ENCODE results near the gene PLA2G4A. TPM values are rescaled to one million over a fixed set of nuclear protein-coding genes. Genes with fewer than 3 reads are reported as not detected.

The PLA2G4A gene
- total and polyA plus RNA-seq, 2 donors (not counting 1 experiment from before 2014, with no cell fraction given) = 0.15 TPM; not detected in 1

DNA sequence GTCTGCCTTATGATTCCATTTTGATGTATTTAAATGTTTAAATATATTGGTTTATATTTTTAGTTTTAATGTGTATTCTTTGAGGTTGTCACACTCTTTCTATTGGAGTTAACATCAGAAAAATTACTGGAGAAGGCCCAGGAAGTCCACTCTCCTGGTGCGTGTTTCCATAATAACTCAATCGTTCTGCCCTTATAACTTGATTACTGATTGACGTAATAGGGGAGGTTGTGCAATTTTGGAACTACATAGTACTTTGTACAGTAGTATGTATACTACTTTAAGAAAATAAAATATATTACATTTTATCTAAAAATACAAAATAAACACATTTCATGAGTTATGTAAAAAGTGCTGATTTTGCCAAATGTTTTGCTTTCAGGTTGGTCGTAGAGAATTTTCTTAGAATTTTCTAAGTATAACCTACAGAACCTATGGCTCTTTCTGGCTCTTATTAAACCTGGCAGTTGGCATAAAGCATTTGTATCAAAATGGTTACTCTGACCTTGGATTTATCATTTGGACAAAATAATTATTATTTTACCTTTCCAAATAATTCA lies 5.7 kb downstream of the PLA2G4A start:
- Mint-ChIP-seq H3K27me3 (no peaks in the 10 kb centered on the region), H3K27ac (no peak overlapping the region), H3K9me3 (ENCODE audit: insufficient read depth) (no peaks in the 10 kb centered on the region), H3K4me3 (no peak overlapping the region), H3K4me1 (peaks cover 2% of the 10 kb centered on the region)
- intact Hi-C loops (cut with micrococcal nuclease) = no loop called here
- DNase-seq = no peak
- H3K79me2 ChIP-seq (ENCODE audit: control insufficient read depth, insufficient read depth, low read length) = no peaks in the 10 kb centered on the region
- no peaks in the 10 kb centered on the region for H4K20me1 ChIP-seq (ENCODE audit: control insufficient read depth, insufficient read depth, low read length, poor library complexity, severe bottlenecking)
- H3K9ac ChIP-seq (ENCODE audit: low read length) = no peak overlapping the region
- ATAC-seq (ENCODE audit: low read depth) = no peak
- no peak overlapping the region for H2AFZ ChIP-seq (ENCODE audit: insufficient read depth, low read depth, low read length, poor library complexity, severe bottlenecking)
- ChIA-PET POLR2A (no interaction called here), CTCF (no interaction called here)
- WGBS (ENCODE audit: insufficient coverage) = no CpG with 5 or more reads among the region's 4 CpGs
- no peak overlapping the region for H3K27ac ChIP-seq (ENCODE audit: low read length in 2 of 2)
- H3K9me3 ChIP-seq (ENCODE audit: control extremely low read depth in 1 of 3, control insufficient read depth in 2 of 3, insufficient read depth in 1 of 3, low read length in 2 of 3) = no peaks in the 10 kb centered on the region
- TF ChIP-seq EZH2 (IDR thresholded peaks at IDR 0.05; ENCODE audit: borderline replicate concordance, insufficient read depth, low read depth, low read length, poor library complexity, severe bottlenecking) = no peak
- TF ChIP-seq, protein P1, sequence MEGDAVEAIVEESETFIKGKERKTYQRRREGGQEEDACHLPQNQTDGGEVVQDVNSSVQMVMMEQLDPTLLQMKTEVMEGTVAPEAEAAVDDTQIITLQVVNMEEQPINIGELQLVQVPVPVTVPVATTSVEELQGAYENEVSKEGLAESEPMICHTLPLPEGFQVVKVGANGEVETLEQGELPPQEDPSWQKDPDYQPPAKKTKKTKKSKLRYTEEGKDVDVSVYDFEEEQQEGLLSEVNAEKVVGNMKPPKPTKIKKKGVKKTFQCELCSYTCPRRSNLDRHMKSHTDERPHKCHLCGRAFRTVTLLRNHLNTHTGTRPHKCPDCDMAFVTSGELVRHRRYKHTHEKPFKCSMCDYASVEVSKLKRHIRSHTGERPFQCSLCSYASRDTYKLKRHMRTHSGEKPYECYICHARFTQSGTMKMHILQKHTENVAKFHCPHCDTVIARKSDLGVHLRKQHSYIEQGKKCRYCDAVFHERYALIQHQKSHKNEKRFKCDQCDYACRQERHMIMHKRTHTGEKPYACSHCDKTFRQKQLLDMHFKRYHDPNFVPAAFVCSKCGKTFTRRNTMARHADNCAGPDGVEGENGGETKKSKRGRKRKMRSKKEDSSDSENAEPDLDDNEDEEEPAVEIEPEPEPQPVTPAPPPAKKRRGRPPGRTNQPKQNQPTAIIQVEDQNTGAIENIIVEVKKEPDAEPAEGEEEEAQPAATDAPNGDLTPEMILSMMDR (IDR thresholded peaks at IDR 0.05) = no peak
- H3K4me1 ChIP-seq (ENCODE audit: control insufficient read depth in 2 of 2, insufficient read depth in 2 of 2, low read length in 2 of 2) = peaks cover under 1 to 3% of the 10 kb centered on the region in 2 donors
- no peak overlapping the region for H3K4me3 ChIP-seq (ENCODE audit: control extremely low read depth in 1 of 5, extremely low read depth in 1 of 5, insufficient read depth in 1 of 5, low read depth in 2 of 5, low read length in 4 of 5)
- peaks cover 0 to 3% (median under 1%) of the 10 kb centered on the region in 4 experiments for H3K27me3 ChIP-seq (replicated peaks in 1 of 4; ENCODE audit: control extremely low read depth in 1 of 4, control insufficient read depth in 3 of 4, insufficient read depth in 4 of 4, low read length in 3 of 4)
- H3K4me2 ChIP-seq (replicated peaks; ENCODE audit: low read depth, low read length, poor library complexity, severe bottlenecking) = no peak overlapping the region
- no peaks in the 10 kb centered on the region for H3K36me3 ChIP-seq (replicated peaks in 1 of 2; ENCODE audit: control extremely low read depth in 1 of 2, control insufficient read depth in 1 of 2, extremely low read depth in 1 of 2, insufficient read depth in 2 of 2, low read length in 1 of 2)

DNA sequence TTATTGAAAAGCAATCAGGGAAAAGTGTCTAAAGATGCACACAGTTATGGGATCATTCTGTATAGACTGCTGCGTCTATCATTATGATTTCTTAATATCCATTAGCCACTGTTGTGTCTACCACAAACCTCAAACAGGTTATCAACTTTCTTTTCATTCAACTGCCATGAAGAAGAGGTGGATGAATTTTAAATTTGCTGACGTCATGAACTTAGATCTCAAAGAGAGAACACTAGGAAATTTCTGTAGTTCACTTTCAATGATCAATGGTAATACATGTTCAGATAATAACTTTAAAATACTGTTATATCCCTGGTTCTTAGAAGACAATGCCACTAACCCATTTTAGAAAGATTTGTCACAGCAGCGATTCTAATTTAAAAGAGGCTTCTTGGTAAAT lies 6.7 kb downstream of the PLA2G4A start:
- no CpG with 5 or more reads among the region's 3 CpGs for whole genome bisulfite sequencing (ENCODE audit: insufficient coverage)
- no peaks in the 10 kb centered on the region for H3K9me3 Mint-ChIP-seq (ENCODE audit: insufficient read depth)
- TF ChIP-seq, protein P1 (IDR thresholded peaks at IDR 0.05) = no peak
- no peak for TF ChIP-seq EZH2 (IDR thresholded peaks at IDR 0.05; ENCODE audit: borderline replicate concordance, insufficient read depth, low read depth, low read length, poor library complexity, severe bottlenecking)
- H3K27me3 Mint-ChIP-seq = no peaks in the 10 kb centered on the region
- DNase-seq (no peak), ATAC-seq (ENCODE audit: low read depth) (no peak)
- no peak overlapping the region for H3K4me3 Mint-ChIP-seq
- Histone ChIP-seq H3K4me1 (ENCODE audit: control insufficient read depth in 2 of 2, insufficient read depth in 2 of 2, low read length in 2 of 2) (no peaks in the 10 kb centered on the region), H3K4me2 (replicated peaks; ENCODE audit: low read depth, low read length, poor library complexity, severe bottlenecking) (no peak overlapping the region), H3K27ac (ENCODE audit: low read length in 2 of 2) (no peak overlapping the region), H3K36me3 (replicated peaks in 1 of 2; ENCODE audit: control extremely low read depth in 1 of 2, control insufficient read depth in 1 of 2, extremely low read depth in 1 of 2, insufficient read depth in 2 of 2, low read length in 1 of 2) (no peaks in the 10 kb centered on the region), H4K20me1 (ENCODE audit: control insufficient read depth, insufficient read depth, low read length, poor library complexity, severe bottlenecking) (no peaks in the 10 kb centered on the region), H3K27me3 (replicated peaks in 1 of 4; ENCODE audit: control extremely low read depth in 1 of 4, control insufficient read depth in 3 of 4, insufficient read depth in 4 of 4, low read length in 3 of 4) (no peaks in the 10 kb centered on the region), H3K9me3 (ENCODE audit: control extremely low read depth in 1 of 3, control insufficient read depth in 2 of 3, insufficient read depth in 1 of 3, low read length in 2 of 3) (no peaks in the 10 kb centered on the region), H3K9ac (ENCODE audit: low read length) (no peak overlapping the region), H3K79me2 (ENCODE audit: control insufficient read depth, insufficient read depth, low read length) (no peaks in the 10 kb centered on the region), H2AFZ (ENCODE audit: insufficient read depth, low read depth, low read length, poor library complexity, severe bottlenecking) (no peak overlapping the region), H3K4me3 (ENCODE audit: control extremely low read depth in 1 of 5, extremely low read depth in 1 of 5, insufficient read depth in 1 of 5, low read depth in 2 of 5, low read length in 4 of 5) (no peak overlapping the region)
- intact Hi-C loops (cut with micrococcal nuclease) = no loop called here
- no peaks in the 10 kb centered on the region for H3K4me1 Mint-ChIP-seq
- ChIA-PET POLR2A (no interaction called here), CTCF (no interaction called here)
- no peak overlapping the region for H3K27ac Mint-ChIP-seq

All from B cell (primary cell).